22Rv1 (cell line): ENCODE data around the gene ATF6B.

Experiments
- ZFX ChIP-seq: fragments of 450-650 bp; IDR thresholded peaks from 2 replicates; pipeline ENCODE4 v1.6.1; 2017; ENCODE audit warnings: antibody characterized with exemption, borderline replicate concordance
- TF ChIP-seq, protein P1 (sequence below): fragments of 450-650 bp; IDR thresholded peaks from 2 replicates; pipeline ENCODE4 v1.5.1; 2017; ENCODE audit warnings: mild to moderate bottlenecking

GRCh38 chr6:32149092-32149755 lies 21.2 kb upstream of the ATF6B start:
- TF ChIP-seq, protein P1, sequence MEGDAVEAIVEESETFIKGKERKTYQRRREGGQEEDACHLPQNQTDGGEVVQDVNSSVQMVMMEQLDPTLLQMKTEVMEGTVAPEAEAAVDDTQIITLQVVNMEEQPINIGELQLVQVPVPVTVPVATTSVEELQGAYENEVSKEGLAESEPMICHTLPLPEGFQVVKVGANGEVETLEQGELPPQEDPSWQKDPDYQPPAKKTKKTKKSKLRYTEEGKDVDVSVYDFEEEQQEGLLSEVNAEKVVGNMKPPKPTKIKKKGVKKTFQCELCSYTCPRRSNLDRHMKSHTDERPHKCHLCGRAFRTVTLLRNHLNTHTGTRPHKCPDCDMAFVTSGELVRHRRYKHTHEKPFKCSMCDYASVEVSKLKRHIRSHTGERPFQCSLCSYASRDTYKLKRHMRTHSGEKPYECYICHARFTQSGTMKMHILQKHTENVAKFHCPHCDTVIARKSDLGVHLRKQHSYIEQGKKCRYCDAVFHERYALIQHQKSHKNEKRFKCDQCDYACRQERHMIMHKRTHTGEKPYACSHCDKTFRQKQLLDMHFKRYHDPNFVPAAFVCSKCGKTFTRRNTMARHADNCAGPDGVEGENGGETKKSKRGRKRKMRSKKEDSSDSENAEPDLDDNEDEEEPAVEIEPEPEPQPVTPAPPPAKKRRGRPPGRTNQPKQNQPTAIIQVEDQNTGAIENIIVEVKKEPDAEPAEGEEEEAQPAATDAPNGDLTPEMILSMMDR, result peak; percentile 57
- no peak for TF ChIP-seq ZFX
